Transverse colon (tissue), 4 donors: ENCODE data around the gene TENT4B. TPM values are rescaled to one million over a fixed set of nuclear protein-coding genes. Genes with fewer than 3 reads are reported as not detected.

ENCODE experiments used
- DNase-seq: peaks from one replicate; pipeline ENCODE4 v3.0.0-alpha.2; 2019
- H3K27ac ChIP-seq, 4 donors: fragments of 200-600 bp; sonication (generic); 2 replicates each; pipeline ENCODE4 v1.5.1; 2016 to 2018; ENCODE audit warnings: inconsistent platforms in 4 of 4
- H3K27me3 ChIP-seq: fragments of 200-600 bp; sonication (generic); 2 replicates; pipeline ENCODE4 v1.5.1; 2017; ENCODE audit warnings: inconsistent platforms
- H3K36me3 ChIP-seq, 4 donors: fragments of 200-600 bp; sonication (generic); 2 replicates each; pipeline ENCODE4 v1.5.1; 2017 to 2019; ENCODE audit warnings: inconsistent platforms in 4 of 4
- H3K4me1 ChIP-seq, 4 donors: fragments of 200-600 bp; sonication (generic); 2 replicates each; pipeline ENCODE4 v1.5.1; 2017 to 2020; ENCODE audit warnings: inconsistent platforms in 4 of 4
- H3K4me3 ChIP-seq, 4 donors: fragments of 200-600 bp; sonication (generic); 1 replicate in 1 of 4; 2 replicates in 3 of 4; pipeline versions ENCODE4 v1.5.1 to v1.6.1; 2017 to 2019; ENCODE audit warnings: inconsistent platforms in 4 of 4
- H3K9me3 ChIP-seq, 2 donors: fragments of 200-600 bp; sonication (generic); 2 replicates each; pipeline ENCODE4 v1.5.1; 2017 to 2019; ENCODE audit warnings: inconsistent platforms in 2 of 2
- CTCF ChIP-seq, 5 experiments: fragments of 200-600 bp in 3 of 5; fragments of 450-650 bp in 2 of 5; sonication (generic) in 3 of 5; IDR thresholded peaks; 1 replicate in 2 of 5; 2 replicates in 3 of 5; pipeline ENCODE4 v1.5.1; 2016 to 2017; ENCODE audit warnings: antibody characterized with exemption in 5 of 5, inconsistent platforms in 3 of 5, mild to moderate bottlenecking in 2 of 5, moderate library complexity in 1 of 5
- EP300 ChIP-seq: sonication (generic); formaldehyde crosslinking; IDR thresholded peaks from one replicate; pipeline ENCODE4 v1.6.1; 2017; ENCODE audit warnings: antibody characterized with exemption, low read depth
- POLR2A ChIP-seq: fragments of 450-650 bp; IDR thresholded peaks from one replicate; pipeline ENCODE4 v1.6.1; 2016; ENCODE audit warnings: antibody characterized with exemption, mild to moderate bottlenecking, moderate library complexity
- POLR2AphosphoS5 ChIP-seq, 3 donors: sonication (generic); formaldehyde crosslinking; IDR thresholded peaks; one replicate each; pipeline ENCODE4 v1.6.1; 2016; ENCODE audit warnings: antibody characterized with exemption in 3 of 3
- WGBS, 2 donors: methylation state at CpG; one replicate each; pipeline ENCODE4 v1.1.5; 2018; ENCODE audit warnings: low coverage in 1 of 2; 5-methylcytosine and 5-hydroxymethylcytosine counted together
- in situ Hi-C, 4 donors: fragments of 200-750 bp; cut with MboI; loops; one replicate each; pipeline versions ENCODE4 v1.15.0 to v1.15.1; 2017; ENCODE audit warnings: low sequenced_read_pairs in 3 of 4, low pct_ligation_motif_present in 1 of 4, low pct_unique_long_range_greater_than_20kb in 1 of 4
- intact Hi-C: fragments of 100-400 bp; cut with DNase I; formaldehyde crosslinking; loops from one replicate; pipeline ENCODE4 v1.15.1; 2023; ENCODE audit warnings: low total_unique reads
- total RNA-seq, 4 donors: library from RNA; depleted of rRNA; stranded (reverse); fragments of >200 nt; gene quantifications; one replicate each; pipeline ENCODE4 v1.1.0, GENCODE V29; 2016

TENT4B gene
- total RNA-seq, 4 donors from 2014 or later = 8.2 to 18.0 (median 13.0) TPM

GRCh38 chr16:50224286-50224685 lies 71.2 kb downstream of the TENT4B start:
- peaks cover 0 to 31% (median 14%) of the 10 kb centered on the region in 4 donors for H3K36me3 ChIP-seq
- in situ Hi-C loops = no loop called here

GRCh38 chr16:50227120-50227519 lies 74.0 kb downstream of the TENT4B start:
- in situ Hi-C loops (loop anchor here in 2 of 4 donors (25.0 kb wide), 2 partner anchors 135 to 435 kb away; partner anchors contain the start of gene BRD7 (in 1 of the 2)), intact Hi-C loops (no loop called here)
- Histone ChIP-seq H3K27me3 (no peaks in the 10 kb centered on the region), H3K36me3 (peaks cover 0 to 33% (median 16%) of the 10 kb centered on the region in 4 donors), H3K9me3 (no peaks in the 10 kb centered on the region), H3K27ac (no peak overlapping the region), H3K4me3 (no peak overlapping the region), H3K4me1 (no peaks in the 10 kb centered on the region)
- TF ChIP-seq POLR2AphosphoS5 (IDR thresholded peaks at IDR 0.05) = no peak
- no peak for TF ChIP-seq POLR2A
- no peak for TF ChIP-seq CTCF (IDR thresholded peaks at IDR 0.05)
- TF ChIP-seq EP300 = no peak
- 94% methylated on average over 3 of the region's 3 CpGs; no CpG with 5 or more reads in 1 of the 2 donors for WGBS, 2 donors
- no peak for DNase-seq

More at GRCh38 chr16:50224286-50224685, 71.2 kb downstream of the TENT4B start:
- Histone ChIP-seq H3K27ac (no peak overlapping the region), H3K9me3 (no peaks in the 10 kb centered on the region), H3K4me1 (no peaks in the 10 kb centered on the region), H3K27me3 (no peaks in the 10 kb centered on the region), H3K4me3 (no peak overlapping the region)
- intact Hi-C loops = no loop called here
- no peak for DNase-seq
- 89 to 100% methylated on average over 2 to 3 of the region's 3 CpGs for WGBS, 2 donors
- TF ChIP-seq EP300 (no peak), POLR2AphosphoS5 (IDR thresholded peaks at IDR 0.05) (no peak), POLR2A (no peak), CTCF (IDR thresholded peaks at IDR 0.05) (no peak)

- in situ Hi-C loops = loop anchor here in 2 of 4 donors (25.0 kb wide), 2 partner anchors 135 to 435 kb away; partner anchors contain the start of gene BRD7 (in 1 of the 2)
- Histone ChIP-seq H3K36me3 (peaks cover 0 to 33% (median 16%) of the 10 kb centered on the region in 4 donors), H3K9me3 (no peaks in the 10 kb centered on the region), H3K4me1 (no peaks in the 10 kb centered on the region), H3K27ac (no peak overlapping the region), H3K27me3 (no peaks in the 10 kb centered on the region), H3K4me3 (no peak overlapping the region)
- 77 to 82% methylated on average over 8 of the region's 8 CpGs for WGBS, 2 donors
- no peak for TF ChIP-seq POLR2A
- no peak for TF ChIP-seq POLR2AphosphoS5 (IDR thresholded peaks at IDR 0.05)
- TF ChIP-seq EP300 = no peak
- TF ChIP-seq CTCF (IDR thresholded peaks at IDR 0.05) = no peak
- DNase-seq = no peak
- intact Hi-C loops = no loop called here
These were observed 74.6 kb downstream of the TENT4B start for GRCh38 chr16:50227665-50228064.

- no peak overlapping the region for H3K4me3 ChIP-seq
- H3K36me3 ChIP-seq = peaks cover 0 to 33% (median 15%) of the 10 kb centered on the region in 4 donors
- DNase-seq = no peak
- intact Hi-C loops = no loop called here
- H3K27me3 ChIP-seq = no peaks in the 10 kb centered on the region
- TF ChIP-seq POLR2A (no peak), POLR2AphosphoS5 (IDR thresholded peaks at IDR 0.05) (no peak), EP300 (no peak), CTCF (IDR thresholded peaks at IDR 0.05) (no peak)
- WGBS, 2 donors = 97 to 100% methylated on average over 1 to 5 of the region's 5 CpGs
- no peak overlapping the region for H3K27ac ChIP-seq
- in situ Hi-C loops = loop anchor here in 2 of 4 donors (25.0 kb wide), 2 partner anchors 134 to 434 kb away; partner anchors contain the start of gene BRD7 (in 1 of the 2)
- H3K9me3 ChIP-seq = no peaks in the 10 kb centered on the region
- no peaks in the 10 kb centered on the region for H3K4me1 ChIP-seq
These were observed 75.3 kb downstream of the TENT4B start for GRCh38 chr16:50228364-50228868.
